Lower lobe of right lung (tissue), 2 donors: ENCODE data around the gene HRH4. TPM values are rescaled to one million over a fixed set of nuclear protein-coding genes. Genes with fewer than 3 reads are reported as not detected.
A peak's percentile ranks its signal among the peaks of the same experiment; 100 is the strongest.

ENCODE experiments used
- ATAC-seq, 2 donors: fragments of 200-7000 bp; cut with Tn5 transposase; one replicate each; pipeline ENCODE4 v1.9.1; 2020 to 2022; ENCODE audit warnings: mild to moderate bottlenecking in 2 of 2, moderate library complexity in 2 of 2
- DNase-seq: peaks from one replicate; pipeline ENCODE4 v3.0.0-alpha.2; 2020
- H3K27ac ChIP-seq: fragments of 200-600 bp; one replicate; pipeline ENCODE4 v1.8.0; 2022
- H3K27me3 ChIP-seq: fragments of 200-600 bp; one replicate; pipeline ENCODE4 v1.8.0; 2022; ENCODE audit warnings: low read depth
- H3K36me3 ChIP-seq: fragments of 200-600 bp; one replicate; pipeline ENCODE4 v1.8.0; 2022; ENCODE audit warnings: mild to moderate bottlenecking
- H3K4me1 ChIP-seq: fragments of 200-600 bp; one replicate; pipeline ENCODE4 v1.8.0; 2022
- H3K4me3 ChIP-seq: fragments of 200-600 bp; one replicate; pipeline ENCODE4 v1.8.0; 2022; ENCODE audit warnings: mild to moderate bottlenecking
- H3K9me3 ChIP-seq: fragments of 200-600 bp; one replicate; pipeline ENCODE4 v1.8.0; 2022
- intact Hi-C: fragments of 100-400 bp; cut with DNase I; formaldehyde crosslinking; loops from one replicate; pipeline ENCODE4 v1.11.0; 2022
- total RNA-seq: library from RNA; stranded (reverse); fragmentation: NEBNext Ultra II Directional; extraction: Animal tissue kit (Norgen Biotek cat#: 25700); gene quantifications from one replicate; pipeline ENCODE4 v1.2.1, GENCODE V29; 2021
- TF ChIP-seq, protein P1 (sequence below): fragments of 200-600 bp; IDR thresholded peaks from one replicate; pipeline ENCODE4 v1.8.0; 2022; ENCODE audit warnings: antibody characterized with exemption, mild to moderate bottlenecking
- donor health status: DM: no; HTN: yes; CAD: no; lungs with severe emphysema.

Gene HRH4
- total RNA-seq, 1 donor from 2014 or later, result 2.0 TPM

- Histone ChIP-seq H3K9me3 (no peaks in the 10 kb centered on the region), H3K27ac (no peak overlapping the region), H3K4me1 (no peaks in the 10 kb centered on the region), H3K27me3 (peaks cover 18% of the 10 kb centered on the region), H3K4me3 (no peak overlapping the region), H3K36me3 (no peaks in the 10 kb centered on the region)
- intact Hi-C loops, result no loop called here
- TF ChIP-seq, protein P1, sequence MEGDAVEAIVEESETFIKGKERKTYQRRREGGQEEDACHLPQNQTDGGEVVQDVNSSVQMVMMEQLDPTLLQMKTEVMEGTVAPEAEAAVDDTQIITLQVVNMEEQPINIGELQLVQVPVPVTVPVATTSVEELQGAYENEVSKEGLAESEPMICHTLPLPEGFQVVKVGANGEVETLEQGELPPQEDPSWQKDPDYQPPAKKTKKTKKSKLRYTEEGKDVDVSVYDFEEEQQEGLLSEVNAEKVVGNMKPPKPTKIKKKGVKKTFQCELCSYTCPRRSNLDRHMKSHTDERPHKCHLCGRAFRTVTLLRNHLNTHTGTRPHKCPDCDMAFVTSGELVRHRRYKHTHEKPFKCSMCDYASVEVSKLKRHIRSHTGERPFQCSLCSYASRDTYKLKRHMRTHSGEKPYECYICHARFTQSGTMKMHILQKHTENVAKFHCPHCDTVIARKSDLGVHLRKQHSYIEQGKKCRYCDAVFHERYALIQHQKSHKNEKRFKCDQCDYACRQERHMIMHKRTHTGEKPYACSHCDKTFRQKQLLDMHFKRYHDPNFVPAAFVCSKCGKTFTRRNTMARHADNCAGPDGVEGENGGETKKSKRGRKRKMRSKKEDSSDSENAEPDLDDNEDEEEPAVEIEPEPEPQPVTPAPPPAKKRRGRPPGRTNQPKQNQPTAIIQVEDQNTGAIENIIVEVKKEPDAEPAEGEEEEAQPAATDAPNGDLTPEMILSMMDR, result no peak
- DNase-seq (no peak), ATAC-seq (no peak)
These were observed 38.6 kb upstream of the HRH4 start for GRCh38 chr18:24421831-24422230.

DNA sequence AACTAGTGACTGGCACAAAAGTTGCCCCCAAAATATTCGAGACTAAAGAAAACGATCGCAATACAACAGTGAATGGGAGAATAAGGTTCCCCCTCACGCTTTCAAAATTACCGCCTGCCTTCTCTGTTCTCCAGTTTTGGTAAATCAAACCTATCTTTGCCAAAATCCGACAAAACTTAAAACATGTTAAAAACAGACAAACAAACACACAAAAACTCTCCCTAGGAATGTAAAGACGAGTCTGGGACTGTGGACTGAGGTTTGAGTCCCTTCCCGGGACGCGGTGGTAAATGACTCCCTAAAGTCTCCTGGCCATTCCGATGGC, 34.4 kb upstream of the HRH4 start:
- peaks cover 17% of the 10 kb centered on the region for H3K4me1 ChIP-seq
- peak overlapping the region; percentile 91 for H3K27ac ChIP-seq
- H3K36me3 ChIP-seq, result peaks cover 3% of the 10 kb centered on the region
- H3K4me3 ChIP-seq, result peak overlapping the region; percentile 94
- H3K27me3 ChIP-seq, result peaks cover 5% of the 10 kb centered on the region
- H3K9me3 ChIP-seq, result no peaks in the 10 kb centered on the region
- no peak for ATAC-seq
- intact Hi-C loops, result no loop called here
- no peak for DNase-seq
- TF ChIP-seq, protein P1, result no peak

DNA sequence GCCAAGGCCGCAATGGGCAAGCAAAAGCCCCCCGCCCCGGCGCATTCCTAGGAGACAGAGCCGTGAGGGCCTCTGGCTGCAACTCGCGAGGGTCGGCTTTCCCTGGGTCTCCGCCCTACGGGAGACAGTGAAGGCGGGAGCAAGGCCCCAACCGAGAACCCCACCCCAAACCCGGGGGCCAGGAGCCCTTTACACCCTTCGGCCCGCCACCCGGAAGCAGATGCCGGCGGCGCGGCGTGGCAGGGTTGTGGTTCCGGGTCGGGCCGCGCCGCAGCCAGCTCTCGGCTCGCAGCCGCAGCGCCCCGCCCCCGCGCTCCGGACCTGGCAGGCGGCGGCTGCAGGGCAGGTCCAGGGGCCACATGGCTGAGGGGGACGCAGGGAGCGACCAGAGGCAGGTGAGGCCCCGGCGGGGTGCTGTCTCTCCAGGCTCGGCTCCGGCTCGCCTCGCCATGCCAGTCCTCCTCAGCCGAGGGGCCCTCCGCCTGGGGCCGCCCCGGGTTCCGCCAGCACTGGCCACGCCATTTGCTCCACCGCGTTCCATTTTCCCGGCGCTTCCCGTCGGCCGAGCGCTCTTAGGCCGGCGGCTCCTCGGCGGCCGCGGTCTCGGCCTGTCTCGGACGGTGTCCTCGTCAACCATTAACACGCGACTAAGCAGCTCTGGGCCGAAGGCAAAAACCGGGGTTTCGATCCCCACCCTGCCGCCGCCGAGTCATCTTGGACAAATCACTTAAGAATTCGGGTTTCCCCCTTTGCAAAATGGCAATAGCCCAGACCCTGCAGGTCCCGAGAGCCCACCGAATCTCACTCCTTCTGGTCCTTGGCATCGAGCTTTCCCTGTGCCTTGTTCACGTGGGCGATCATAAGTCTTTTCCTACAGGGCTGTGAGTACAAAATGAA, 33.8 kb upstream of the HRH4 start, which contains the start of gene IMPACT:
IMPACT (plus strand) TSS at position 273 of the 897 bp plus-strand sequence; CDS start at position 360, 87 bp downstream.
- Histone ChIP-seq H3K36me3 (peaks cover 9% of the 10 kb centered on the region), H3K9me3 (no peaks in the 10 kb centered on the region), H3K27me3 (peaks cover 5% of the 10 kb centered on the region), H3K4me1 (peaks cover 17% of the 10 kb centered on the region), H3K27ac (peak within 1 kb of the TSS; percentile 91), H3K4me3 (peak within 1 kb of the TSS; percentile 94)
- intact Hi-C loops, result no loop called here
- TF ChIP-seq, protein P1, result no peak
- DNase-seq, result peak; percentile 90
- ATAC-seq, result peak; percentile 98 to 99

GRCh38 chr18:24427484-24427883, 33.0 kb upstream of the HRH4 start:
- TF ChIP-seq, protein P1, result no peak

DNA sequence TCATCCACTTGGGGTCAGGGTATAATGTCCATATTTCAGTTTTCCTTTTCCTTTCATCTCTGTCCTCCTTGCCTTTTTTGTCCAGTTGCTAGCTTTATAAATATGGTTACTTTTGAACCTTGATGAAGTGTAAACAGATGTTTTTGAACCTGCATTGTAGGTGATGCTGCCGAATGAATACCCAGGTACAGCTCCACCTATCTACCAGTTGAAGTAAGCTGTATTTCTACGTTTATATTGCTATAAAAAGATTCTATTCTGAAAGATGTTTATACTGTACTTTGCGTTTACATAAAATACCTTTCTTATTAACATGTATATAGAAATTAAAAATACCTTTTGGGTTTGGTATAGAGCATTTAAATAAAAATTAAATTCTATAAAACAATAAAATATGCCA, 31.7 kb upstream of the HRH4 start:
- peaks cover 17% of the 10 kb centered on the region for H3K4me1 ChIP-seq
- no peak overlapping the region for H3K4me3 ChIP-seq
- H3K27ac ChIP-seq, result no peak overlapping the region
- H3K27me3 ChIP-seq, result peaks cover 5% of the 10 kb centered on the region
- H3K9me3 ChIP-seq, result no peaks in the 10 kb centered on the region
- H3K36me3 ChIP-seq, result peaks cover 19% of the 10 kb centered on the region
- no peak for ATAC-seq
- intact Hi-C loops, result no loop called here
- DNase-seq, result no peak
- TF ChIP-seq, protein P1, result no peak

More at GRCh38 chr18:24427484-24427883, 33.0 kb upstream of the HRH4 start:
- peaks cover 17% of the 10 kb centered on the region for H3K36me3 ChIP-seq
- H3K4me3 ChIP-seq, result peak overlapping the region; percentile 94
- H3K27ac ChIP-seq, result no peak overlapping the region
- DNase-seq, result no peak
- no peaks in the 10 kb centered on the region for H3K9me3 ChIP-seq
- H3K27me3 ChIP-seq, result peaks cover 5% of the 10 kb centered on the region
- intact Hi-C loops, result no loop called here
- H3K4me1 ChIP-seq, result peaks cover 17% of the 10 kb centered on the region
- no peak for ATAC-seq
